Common myeloid progenitor, CD34-positive (primary cell): ENCODE measurements around the gene NCOA3. TPM values are rescaled to one million over a fixed set of nuclear protein-coding genes. Genes with fewer than 3 reads are reported as not detected.

Experiments
- CTCF ChIA-PET: fragments of 350-600 bp; sonication (Branson Sonifier 250); formaldehyde crosslinking; loops from one replicate; lab custom pipeline; 2021; ENCODE audit warnings: antibody characterized with exemption; lab: Charles Lee
- POLR2A ChIA-PET: fragments of 350-600 bp; sonication (Branson Sonifier 250); formaldehyde crosslinking; loops from one replicate; lab custom pipeline; 2021; ENCODE audit warnings: antibody characterized with exemption; lab: Charles Lee
- DNase-seq, 3 donors: peaks; one replicate each; pipeline versions ENCODE4 v3.0.0 to v3.0.0-alpha.2; 2013
- H3K27ac ChIP-seq, 2 experiments: 1 replicate in 1 of 2; 2 replicates in 1 of 2; pipeline ENCODE4 v1.7.0; 2013; ENCODE audit warnings: inconsistent platforms in 2 of 2, low read length in 2 of 2, mild to moderate bottlenecking in 2 of 2, low read depth in 1 of 2, moderate library complexity in 1 of 2; ENCODE audit not compliant: severe bottlenecking in 2 of 2, insufficient read depth in 1 of 2, poor library complexity in 1 of 2
- H3K27me3 ChIP-seq, 5 experiments: replicated peaks in 2 of 5; 1 replicate in 3 of 5; 2 replicates in 2 of 5; pipeline versions ENCODE4 v1.6.1 to v1.7.0; 2013; ENCODE audit warnings: low read length in 4 of 5, mild to moderate bottlenecking in 2 of 5, moderate library complexity in 2 of 5, inconsistent platforms in 1 of 5; ENCODE audit not compliant: insufficient read depth in 5 of 5, control insufficient read depth in 4 of 5
- H3K36me3 ChIP-seq, 4 experiments: 1 replicate in 2 of 4; 2 replicates in 2 of 4; pipeline versions ENCODE4 v1.6.1 to v1.7.0; 2013; ENCODE audit warnings: low read length in 3 of 4, control low read depth in 1 of 4, mild to moderate bottlenecking in 1 of 4; ENCODE audit not compliant: control insufficient read depth in 4 of 4, insufficient read depth in 4 of 4
- H3K4me1 ChIP-seq, 4 experiments: 1 replicate in 3 of 4; 2 replicates in 1 of 4; pipeline versions ENCODE4 v1.6.1 to v1.7.1; 2013; ENCODE audit warnings: low read length in 3 of 4, mild to moderate bottlenecking in 3 of 4, control low read depth in 1 of 4, inconsistent platforms in 1 of 4, moderate library complexity in 1 of 4; ENCODE audit not compliant: control insufficient read depth in 4 of 4, insufficient read depth in 4 of 4; ENCODE audit errors: control extremely low read depth in 1 of 4
- H3K4me3 ChIP-seq, 7 experiments: 1 replicate in 4 of 7; 2 replicates in 3 of 7; pipeline versions ENCODE4 v1.5.1 to v1.7.0; 2013; ENCODE audit warnings: mild to moderate bottlenecking in 7 of 7, low read length in 6 of 7, moderate library complexity in 6 of 7, inconsistent platforms in 2 of 7, low read depth in 2 of 7, control low read depth in 1 of 7; ENCODE audit not compliant: insufficient read depth in 4 of 7, control insufficient read depth in 1 of 7; ENCODE audit errors: extremely low read depth in 1 of 7
- H3K9me3 ChIP-seq, 5 experiments: 1 replicate in 4 of 5; 2 replicates in 1 of 5; pipeline versions ENCODE4 v1.6.1 to v1.7.1; 2013; ENCODE audit warnings: low read length in 4 of 5, mild to moderate bottlenecking in 2 of 5, inconsistent platforms in 1 of 5, low read depth in 1 of 5, moderate library complexity in 1 of 5; ENCODE audit not compliant: control insufficient read depth in 4 of 5, insufficient read depth in 2 of 5; ENCODE audit errors: control extremely low read depth in 1 of 5
- WGBS: methylation state at CpG from one replicate; pipeline ENCODE4 v1.1.5; 2013; ENCODE audit not compliant: insufficient coverage; 5-methylcytosine and 5-hydroxymethylcytosine counted together
- polyA plus RNA-seq: library from polyadenylated mRNA; unstranded; fragments of 120-200 nt; gene quantifications from one replicate; pipeline ENCODE4 v1.2.1, GENCODE V29; 2013

The NCOA3 gene
- 19.4 TPM for polyA plus RNA-seq

DNA sequence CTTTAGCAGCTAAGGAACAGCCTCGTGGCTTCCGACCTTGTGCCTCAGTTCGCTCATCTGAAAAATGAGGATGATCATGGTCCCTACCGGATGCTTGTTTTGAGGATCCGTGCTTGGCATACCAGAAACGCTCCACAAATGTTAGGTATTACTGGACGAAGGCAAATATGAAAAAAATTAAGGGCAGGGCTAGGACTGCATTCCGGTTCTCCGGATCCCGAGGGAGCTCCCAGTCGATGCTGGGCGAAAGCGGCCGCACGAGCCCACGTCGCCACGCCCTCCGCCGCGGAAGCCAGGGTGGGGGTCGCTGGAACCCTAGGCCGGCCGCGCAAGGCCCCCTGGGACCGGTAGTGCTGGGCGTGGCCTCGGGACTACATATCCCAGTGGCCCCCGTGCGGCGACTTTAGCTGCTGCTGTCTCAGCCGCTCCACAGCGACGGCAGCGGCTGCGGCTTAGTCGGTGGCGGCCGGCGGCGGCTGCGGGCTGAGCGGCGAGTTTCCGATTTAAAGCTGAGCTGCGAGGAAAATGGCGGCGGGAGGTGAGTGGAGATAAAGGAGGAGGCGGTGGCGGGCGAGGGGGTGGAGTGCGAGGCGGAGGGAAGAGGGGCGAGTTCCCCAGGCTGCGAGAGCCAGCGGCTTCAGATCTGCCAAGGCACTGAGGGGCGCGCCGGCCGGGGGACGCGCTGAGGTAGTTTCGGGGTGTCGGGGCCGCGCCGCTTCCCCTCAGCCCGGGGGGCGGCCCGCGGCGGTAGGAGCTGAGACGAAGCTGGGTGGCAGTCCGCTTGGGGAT lies at the start of gene NCOA3:
NCOA3 (plus strand) TSS at position 406 of the 789 bp plus-strand sequence. CDS start 120,361 bp downstream, outside the sequence.
- Histone ChIP-seq H3K27me3 (no peaks in the 10 kb centered on the region), H3K27ac (peak within 1 kb of the TSS; percentile 61 to 87), H3K36me3 (no peaks in the 10 kb centered on the region), H3K9me3 (no peaks in the 10 kb centered on the region), H3K4me1 (peaks cover 10 to 33% (median 22%) of the 10 kb centered on the region in 4 experiments), H3K4me3 (peak within 1 kb of the TSS; percentile 67 to 99 (median 89))
- under 1% methylated on average over 73 of the region's 74 CpGs for WGBS
- ChIA-PET CTCF (interaction anchor here (0.9 to 2.0 kb wide), 8 partner anchors 12 to 176 kb away, joined by 3 to 5 read pairs (median 3); no protein-coding TSS in a partner anchor), POLR2A (interaction anchor here (0.5 to 2.1 kb wide), 5 partner anchors 8 to 1720 kb away, joined by 3 to 8 read pairs (median 5); no protein-coding TSS in a partner anchor)
- DNase-seq: peak; percentile 95 to 97 (median 95)

DNA sequence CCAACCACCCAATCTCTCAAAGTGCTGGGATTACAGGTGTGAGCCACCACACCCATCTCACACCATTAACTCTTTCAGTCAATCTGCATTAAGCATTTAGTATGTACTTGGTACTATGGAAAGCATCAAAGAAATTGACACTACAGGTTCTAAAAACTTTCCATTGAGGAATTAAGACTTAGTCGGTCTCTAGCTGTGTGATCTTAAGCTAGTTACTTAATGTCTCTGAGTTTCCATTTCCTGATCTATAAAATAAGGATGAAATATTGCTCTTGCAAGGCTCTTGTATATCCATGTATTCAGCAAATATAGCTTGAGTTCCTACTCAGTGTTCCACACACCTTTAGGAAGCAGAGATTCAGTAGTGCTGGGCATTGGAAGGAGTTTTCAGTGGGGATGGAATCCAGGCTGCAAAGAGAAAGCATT lies 48.9 kb upstream of the NCOA3 start:
- no CpG with 5 or more reads among the region's 1 CpG for WGBS
- Histone ChIP-seq H3K4me1 (peaks cover 0 to 9% (median 0%) of the 10 kb centered on the region in 4 experiments), H3K9me3 (no peaks in the 10 kb centered on the region), H3K27ac (no peak overlapping the region), H3K36me3 (no peaks in the 10 kb centered on the region), H3K4me3 (no peak overlapping the region), H3K27me3 (no peaks in the 10 kb centered on the region)
- no peak for DNase-seq
- ChIA-PET CTCF (interaction anchor here (0.8 to 1.0 kb wide), 2 partner anchors 12 to 276 kb away, joined by 3 read pairs; no protein-coding TSS in a partner anchor), POLR2A (no interaction called here)

DNA sequence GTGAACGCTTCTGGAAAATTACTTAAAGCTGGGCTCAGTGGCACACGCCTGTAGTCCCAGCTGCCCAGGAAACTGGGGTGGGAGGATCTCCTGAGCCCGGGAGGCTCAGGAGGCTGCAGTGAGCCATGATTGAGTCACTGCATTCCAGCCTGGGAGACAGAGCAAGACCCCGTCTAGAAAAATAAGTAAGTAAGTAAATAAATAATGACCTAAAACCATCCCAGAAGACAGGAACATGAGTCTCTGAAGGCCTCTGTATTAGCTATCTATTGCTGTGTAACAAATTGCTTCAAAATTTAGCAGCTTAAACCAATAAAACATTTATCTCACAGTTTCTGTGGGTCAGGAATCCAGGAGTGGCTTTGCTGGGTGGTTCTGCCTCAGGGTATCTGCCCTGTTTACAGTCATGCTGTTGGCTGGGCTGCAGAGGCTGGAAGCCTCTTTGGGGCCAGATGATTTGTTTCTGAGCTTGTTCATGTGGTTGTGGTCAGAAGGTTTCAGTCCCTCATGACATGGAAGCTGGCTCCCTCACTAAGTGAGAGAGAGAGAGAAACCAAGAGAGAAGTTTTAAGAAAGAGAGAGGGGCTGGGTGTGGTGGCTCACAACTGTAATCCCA lies 48.4 kb upstream of the NCOA3 start:
- H3K4me3 ChIP-seq: no peak overlapping the region
- H3K27me3 ChIP-seq: no peaks in the 10 kb centered on the region
- H3K27ac ChIP-seq: no peak overlapping the region
- H3K4me1 ChIP-seq: peaks cover 0 to 9% (median 0%) of the 10 kb centered on the region in 4 experiments
- ChIA-PET CTCF (interaction anchor here (0.8 to 1.0 kb wide), 2 partner anchors 13 to 277 kb away, joined by 3 read pairs; no protein-coding TSS in a partner anchor), POLR2A (no interaction called here)
- no peaks in the 10 kb centered on the region for H3K36me3 ChIP-seq
- 100% methylated on average over 2 of the region's 4 CpGs for WGBS
- DNase-seq: peak in 2 of 3 donors; percentile 17 to 40
- no peaks in the 10 kb centered on the region for H3K9me3 ChIP-seq

DNA sequence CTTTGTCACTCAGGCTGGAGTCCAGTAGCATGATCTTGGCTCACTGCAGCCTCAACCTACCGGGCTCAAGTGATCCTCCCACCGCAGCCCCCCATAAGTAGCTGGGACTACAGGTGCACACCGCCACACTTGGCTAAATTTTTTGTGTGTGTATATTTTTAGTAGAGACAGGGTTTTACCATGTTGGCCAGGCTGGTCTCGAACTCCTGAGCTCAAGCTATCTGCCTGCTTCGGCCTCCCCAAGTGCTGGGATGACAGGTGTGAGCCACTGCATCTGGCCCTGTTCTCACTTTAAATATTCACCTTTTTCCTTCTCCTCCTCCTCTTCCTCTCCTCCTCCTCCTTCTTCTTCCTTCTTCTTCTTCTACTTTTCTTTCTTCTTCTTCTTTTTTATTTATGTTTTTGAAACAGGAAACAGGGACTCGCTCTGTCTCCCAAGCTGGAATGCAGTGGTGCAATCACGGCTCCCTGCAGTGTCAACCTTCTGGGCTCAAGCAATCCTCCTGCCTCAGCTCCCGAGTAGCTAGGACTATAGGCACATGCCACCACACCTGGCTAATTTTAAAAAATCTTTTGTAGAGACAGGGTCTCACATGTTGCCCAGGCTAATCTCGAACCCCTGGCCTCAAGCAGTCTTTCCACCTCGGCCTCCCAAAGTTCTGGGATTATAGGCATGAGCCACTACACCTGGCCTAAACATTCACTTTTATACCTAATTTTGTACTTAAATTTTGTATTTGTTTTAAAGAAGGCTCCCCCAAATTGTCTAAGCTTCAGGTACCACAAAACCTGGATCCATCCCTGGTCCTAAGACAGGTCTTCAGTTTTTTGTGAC lies 47.2 kb upstream of the NCOA3 start:
- no peak overlapping the region for H3K27ac ChIP-seq
- H3K4me1 ChIP-seq: peaks cover 0 to 9% (median 0%) of the 10 kb centered on the region in 4 experiments
- no peaks in the 10 kb centered on the region for H3K9me3 ChIP-seq
- H3K27me3 ChIP-seq: no peaks in the 10 kb centered on the region
- no peak overlapping the region for H3K4me3 ChIP-seq
- ChIA-PET CTCF (no interaction called here), POLR2A (no interaction called here)
- no peaks in the 10 kb centered on the region for H3K36me3 ChIP-seq
- WGBS: 83% methylated on average over 6 of the region's 10 CpGs
- DNase-seq: no peak

DNA sequence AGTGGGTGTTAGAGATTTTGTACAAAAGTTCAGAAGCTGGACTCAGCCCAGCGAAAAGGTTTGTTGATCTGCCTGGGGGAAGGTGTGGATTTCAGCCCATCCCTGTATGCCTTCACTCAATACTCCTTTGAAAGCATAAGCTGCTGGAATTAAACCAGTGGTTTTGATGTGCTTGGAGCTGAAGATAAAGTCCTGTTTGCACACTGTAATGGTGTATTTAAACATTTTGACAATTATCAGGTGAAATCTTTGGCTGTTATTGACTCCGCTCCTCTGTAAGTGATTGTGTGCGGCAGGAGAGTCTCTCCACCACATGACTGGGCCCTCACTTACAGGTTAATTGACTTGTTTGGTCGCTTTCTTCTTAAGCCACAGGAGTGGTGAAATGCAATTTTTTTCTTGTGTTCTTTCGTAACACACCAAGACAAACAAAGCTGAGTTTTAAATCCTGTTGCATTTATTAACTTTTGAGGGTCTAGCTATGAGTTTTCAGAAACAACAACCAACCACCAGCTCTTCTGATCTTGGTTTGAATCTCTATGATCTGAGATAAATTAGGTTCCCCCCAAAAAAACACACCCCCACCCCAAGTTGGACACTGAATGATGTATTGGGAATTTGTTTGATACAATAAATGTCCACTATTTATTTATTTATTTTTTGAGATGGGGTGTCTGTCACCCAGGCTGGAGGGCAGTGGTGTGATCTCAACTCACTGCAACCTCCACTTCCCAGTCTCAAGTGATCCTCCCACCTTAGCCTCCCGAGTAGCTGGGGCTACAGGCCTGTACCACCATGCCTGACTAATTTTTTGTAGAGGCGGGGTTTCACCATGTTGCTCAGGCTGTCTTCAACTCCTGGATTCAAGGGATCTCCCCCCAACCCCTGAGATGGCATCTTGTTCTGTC lies 46.3 kb upstream of the NCOA3 start:
- CTCF ChIA-PET: no interaction called here
- H3K4me3 ChIP-seq: no peak overlapping the region
- no peaks in the 10 kb centered on the region for H3K9me3 ChIP-seq
- no peaks in the 10 kb centered on the region for H3K27me3 ChIP-seq
- H3K27ac ChIP-seq: no peak overlapping the region
- H3K36me3 ChIP-seq: no peaks in the 10 kb centered on the region
- H3K4me1 ChIP-seq: peaks cover 0 to 9% (median 0%) of the 10 kb centered on the region in 4 experiments
- 88% methylated on average over 6 of the region's 7 CpGs for WGBS
- POLR2A ChIA-PET: no interaction called here
- no peak for DNase-seq

DNA sequence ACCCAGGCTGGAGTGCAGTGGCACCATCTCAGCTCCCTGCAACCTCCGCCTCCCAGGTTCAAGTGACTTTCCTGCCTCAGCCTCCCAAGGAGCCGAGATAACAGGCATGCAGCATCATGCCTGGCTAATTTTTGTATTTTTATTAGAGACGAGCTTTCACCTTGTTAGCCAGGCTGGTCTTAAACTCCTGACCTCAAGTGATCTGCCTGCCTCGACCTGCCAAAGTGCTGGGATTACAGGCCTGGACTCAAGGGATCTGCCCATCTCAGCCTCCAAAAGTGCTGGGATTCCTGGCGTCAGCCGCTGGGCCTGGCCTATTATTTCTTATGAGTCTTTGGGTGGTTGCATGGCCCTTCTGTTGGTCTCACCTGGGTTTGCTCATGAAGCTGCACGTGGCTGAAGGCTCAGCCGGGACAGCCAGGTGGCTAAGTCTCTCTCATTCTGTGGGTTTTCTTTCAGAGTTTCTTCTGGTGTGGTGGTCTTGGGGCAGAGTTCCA lies 45.6 kb upstream of the NCOA3 start:
- CTCF ChIA-PET: no interaction called here
- 98% methylated on average over 5 of the region's 8 CpGs for WGBS
- no peak overlapping the region for H3K4me3 ChIP-seq
- no peak overlapping the region for H3K27ac ChIP-seq
- DNase-seq: no peak
- no peaks in the 10 kb centered on the region for H3K9me3 ChIP-seq
- peaks cover 0 to 9% (median 0%) of the 10 kb centered on the region in 4 experiments for H3K4me1 ChIP-seq
- H3K27me3 ChIP-seq: no peaks in the 10 kb centered on the region
- no peaks in the 10 kb centered on the region for H3K36me3 ChIP-seq
- POLR2A ChIA-PET: no interaction called here
